GM21515 (cell line): ENCODE results near the gene ZNF345.

Experiments used
- ATAC-seq: cut with Tn5 transposase; IDR thresholded peaks from one replicate; pipeline ENCODE4 v1.9.1; 2021; ENCODE audit not compliant: unreplicated experiment

ZNF345 gene

DNA sequence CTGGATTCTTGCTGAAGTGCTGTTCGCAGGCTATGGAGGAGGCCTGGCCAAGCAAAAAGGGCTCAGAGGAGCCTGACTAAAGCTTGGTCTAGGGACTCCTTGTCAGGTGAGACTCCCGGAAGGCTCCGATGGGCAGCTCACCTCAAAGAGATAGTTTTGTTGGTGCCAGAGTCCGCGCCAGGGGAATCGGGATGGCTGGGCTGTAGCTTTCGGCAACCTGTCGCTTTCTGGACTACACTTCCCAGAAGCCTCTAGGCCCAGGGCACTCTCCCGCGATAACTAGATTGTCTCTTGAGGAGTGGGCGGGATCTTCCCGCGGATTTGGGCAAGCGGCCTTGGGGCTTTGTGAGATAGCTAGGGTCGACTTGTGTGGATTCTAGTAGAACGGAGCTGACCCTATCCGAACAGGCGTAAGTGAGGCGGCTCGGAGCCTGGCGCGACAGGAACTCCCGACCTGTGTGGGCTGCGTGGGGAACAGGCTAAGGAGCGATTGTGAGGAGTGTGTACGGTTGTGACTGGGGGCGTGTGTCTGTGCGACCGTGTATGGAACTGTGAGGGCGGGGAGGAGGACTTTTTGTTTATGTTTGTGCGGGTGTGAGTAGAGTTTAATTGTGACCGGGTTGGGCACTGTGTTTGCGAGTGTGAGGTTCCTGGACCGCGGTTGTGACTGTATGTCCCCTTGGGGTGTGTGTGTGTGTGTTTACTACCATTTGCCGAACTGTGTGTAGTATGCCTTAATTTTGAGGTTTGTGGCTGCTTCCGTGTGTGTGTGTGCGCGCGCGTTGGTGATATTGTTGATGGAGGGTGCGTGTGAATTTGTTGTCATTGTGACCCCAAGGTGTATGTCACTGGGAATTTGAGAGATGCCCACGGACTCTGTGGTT is at the start of gene ZNF345:
Gene ZNF345 (plus strand): TSS at position 318 of the 884 bp plus-strand sequence. CDS start 25,955 bp downstream, outside the sequence.
- ATAC-seq = peak; percentile 76

DNA sequence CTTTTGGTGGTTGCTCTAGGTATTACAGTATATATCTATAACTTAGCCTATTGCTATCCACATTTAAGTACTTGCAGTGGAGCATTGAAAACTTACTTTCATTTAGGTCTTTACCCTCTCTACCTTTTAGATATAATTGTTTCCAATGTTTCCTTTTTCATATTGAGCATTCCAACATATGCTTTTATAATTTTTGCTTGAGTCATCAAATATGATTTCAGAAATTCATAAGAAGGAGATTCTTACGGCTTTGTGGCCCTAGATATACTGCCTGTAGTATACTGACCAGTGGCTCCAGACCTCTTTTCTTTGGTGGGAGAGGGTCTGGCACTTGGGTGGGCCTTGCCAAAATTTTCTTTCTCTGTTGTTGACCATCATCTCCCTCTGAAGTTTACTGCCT is 45.3 kb upstream of the ZNF345 start:
- ATAC-seq = no peak

DNA sequence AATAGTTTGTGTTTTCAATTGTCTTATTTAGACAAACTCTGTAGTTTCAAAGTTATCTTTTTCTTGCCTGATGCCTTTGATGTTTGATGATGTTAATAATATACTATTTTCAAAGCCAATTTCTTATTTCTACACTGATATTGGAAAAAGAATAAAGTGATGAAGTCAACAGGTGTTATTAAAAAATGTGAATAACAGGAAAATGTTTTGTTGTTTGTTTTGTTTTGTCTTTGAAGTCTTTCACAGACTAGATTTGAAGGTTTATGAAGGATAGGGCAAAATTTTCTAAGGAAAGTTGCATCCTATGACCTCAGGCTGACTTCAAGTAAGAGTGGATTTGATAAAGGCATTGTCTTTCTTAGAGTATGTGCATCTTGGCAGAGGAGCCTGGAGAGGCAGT is 43.6 kb upstream of the ZNF345 start:
- no peak for ATAC-seq

DNA sequence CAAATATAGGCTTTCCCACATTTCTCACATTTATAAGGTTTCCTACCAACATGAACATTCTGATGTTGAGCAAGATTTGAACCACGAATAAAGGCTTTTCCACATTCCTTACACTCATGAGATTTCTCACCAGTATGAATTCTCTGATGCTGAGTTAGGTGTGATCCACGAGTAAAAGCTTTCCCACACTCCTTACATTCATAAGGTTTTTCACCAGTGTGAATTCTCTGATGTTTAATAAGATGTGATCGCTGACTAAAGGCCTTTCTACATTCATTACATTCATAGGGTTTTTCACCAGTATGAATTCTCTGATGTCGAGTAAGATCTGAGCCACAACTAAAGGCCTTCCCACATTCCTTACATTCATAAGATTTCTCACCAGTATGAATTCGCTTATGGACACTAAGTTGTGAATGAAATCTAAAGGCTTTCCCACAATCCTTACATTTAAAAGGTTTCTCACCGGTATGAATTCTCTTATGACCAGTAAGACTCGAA is 31.5 kb upstream of the ZNF345 start:
- no peak for ATAC-seq

DNA sequence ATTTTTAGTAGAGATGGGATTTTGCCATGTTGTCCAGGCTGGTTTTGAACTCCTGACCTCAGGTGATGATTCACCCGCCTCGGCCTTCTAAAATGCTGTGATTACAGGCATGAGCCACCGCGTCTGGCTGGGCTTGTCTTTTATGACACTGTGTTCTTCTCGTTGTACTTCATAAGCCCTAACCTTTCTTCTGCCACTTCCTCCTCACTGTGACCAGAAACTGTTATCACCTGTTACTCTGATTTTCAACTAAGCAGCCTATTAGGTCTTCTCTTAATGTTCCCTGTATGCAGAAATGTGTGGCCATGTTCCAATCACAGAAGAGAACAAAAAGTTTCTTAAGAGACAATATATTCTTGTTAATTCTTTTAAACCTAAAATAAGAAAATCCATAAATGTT is 28.9 kb upstream of the ZNF345 start:
- ATAC-seq = no peak

DNA sequence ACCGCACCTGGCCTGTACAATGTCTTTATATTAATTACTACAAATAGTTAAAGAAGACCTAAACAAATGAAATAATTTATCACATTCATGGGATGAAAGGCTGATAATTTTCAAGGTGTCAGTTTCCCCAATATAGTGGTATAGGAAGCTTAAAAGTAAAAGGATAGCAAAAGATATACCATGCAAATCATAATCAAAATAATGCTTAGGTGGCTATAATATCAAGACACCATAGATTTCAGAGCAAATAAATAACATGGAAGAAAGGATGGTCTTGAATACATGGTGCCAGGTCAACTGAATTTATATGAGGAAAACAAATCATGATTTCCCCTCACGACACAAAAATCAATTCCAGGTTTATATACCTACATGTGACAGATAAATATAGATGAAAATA is 17.2 kb upstream of the ZNF345 start:
- ATAC-seq = no peak

DNA sequence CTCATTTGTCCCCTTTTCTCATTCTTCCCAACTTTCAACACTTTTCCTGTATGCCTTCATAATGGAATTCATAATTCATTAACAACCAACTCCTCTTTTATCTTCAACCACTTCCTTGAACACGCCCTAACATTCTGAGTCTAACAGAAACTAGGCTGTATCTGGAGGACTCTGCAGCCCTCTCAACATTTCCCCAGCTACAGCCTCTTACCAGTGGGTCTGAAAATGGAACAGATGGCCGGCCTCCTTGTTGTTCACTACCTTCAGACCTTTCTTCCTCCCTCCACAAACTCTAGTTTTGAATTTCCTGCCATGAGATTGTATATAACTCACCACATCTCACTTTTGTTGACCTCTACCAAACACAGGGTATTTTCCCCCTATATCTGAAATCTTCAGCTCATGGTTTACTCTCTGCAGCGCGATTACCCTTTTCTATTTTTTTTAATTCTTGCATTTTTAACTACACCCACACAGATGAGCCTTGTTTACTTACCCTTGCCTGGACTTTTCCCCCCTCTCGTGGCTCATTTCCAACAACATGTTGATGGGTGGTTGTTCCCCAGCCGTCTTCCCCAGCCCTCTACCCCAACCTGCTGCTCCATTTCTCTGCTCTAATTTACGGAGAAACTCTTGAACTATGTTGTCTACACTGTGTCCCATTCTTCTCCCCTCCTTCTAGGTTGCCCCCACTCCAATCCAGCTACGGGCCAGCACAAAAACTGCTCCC is 13.3 kb upstream of the ZNF345 start:
- no peak for ATAC-seq

DNA sequence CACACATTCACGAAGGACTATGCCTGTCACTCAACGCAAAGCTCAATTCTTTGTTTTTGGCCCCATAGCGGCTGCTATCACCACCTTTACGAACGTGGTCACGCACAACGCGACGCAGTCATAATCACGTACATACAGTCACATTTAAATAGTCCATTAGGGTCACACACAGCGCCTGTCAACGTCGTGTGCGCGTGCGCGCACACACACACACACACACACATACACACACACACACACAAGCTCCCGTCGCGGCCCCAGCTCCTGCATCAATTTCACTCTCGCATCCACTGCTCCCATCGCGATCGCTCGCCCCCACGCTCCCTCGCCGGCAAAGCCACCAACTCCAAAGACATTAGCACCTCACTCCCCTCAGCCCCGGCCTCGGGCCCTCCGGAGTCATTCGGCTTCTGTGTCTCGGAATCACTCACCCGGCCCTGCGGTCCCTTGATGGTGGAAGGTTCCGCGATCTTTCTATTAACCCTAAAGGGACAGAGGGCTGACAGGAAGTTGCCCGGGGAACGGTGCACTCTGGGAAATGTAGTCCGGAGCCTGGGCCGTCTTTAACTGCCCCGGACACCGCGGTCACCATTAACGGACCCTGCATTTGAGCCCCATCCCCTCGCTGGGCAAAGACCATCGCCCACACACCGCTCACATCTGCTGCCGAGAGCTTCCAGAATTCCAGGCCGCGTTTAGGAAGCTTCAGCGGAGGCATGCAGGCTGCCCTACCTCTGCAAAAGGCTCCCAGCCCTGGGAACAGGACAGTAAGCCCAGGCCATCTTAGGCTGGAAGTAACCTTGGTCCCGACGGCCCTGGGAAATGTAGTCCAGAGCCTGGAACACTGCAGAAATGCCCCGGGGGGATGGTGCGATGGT is 12.5 kb upstream of the ZNF345 start, which contains the start of gene ZNF790:
Gene ZNF790 (minus strand): TSS at position 482 of the 878 bp plus-strand sequence. CDS start 12,768 bp downstream, outside the sequence.
- ATAC-seq = peak; percentile 80

DNA sequence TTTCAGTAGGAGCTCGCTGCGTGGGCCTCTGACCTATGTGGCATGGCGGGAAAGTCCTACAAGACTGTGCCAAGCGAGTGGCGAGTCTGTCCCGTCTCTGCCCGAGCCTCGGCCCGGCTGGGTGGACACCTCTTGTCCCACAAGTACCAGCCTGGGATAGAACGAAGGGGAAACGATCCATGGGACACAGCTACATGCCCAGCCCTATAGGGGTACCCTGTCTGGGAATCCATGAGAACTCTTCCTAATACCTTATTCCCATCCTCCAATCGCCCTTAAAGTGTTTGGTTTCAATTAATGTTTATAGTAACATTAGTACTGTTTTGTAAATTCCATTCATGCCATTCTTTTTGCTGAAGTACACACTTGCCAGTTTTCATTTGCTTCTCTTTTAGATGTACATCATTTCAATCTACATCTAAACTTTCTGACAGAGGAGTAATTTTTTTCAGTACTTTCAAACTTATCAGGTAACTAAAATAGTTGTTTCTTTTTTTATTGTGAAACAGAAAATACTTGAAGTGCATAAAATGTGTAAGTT is 11.8 kb upstream of the ZNF345 start:
- peak; percentile 3 for ATAC-seq

DNA sequence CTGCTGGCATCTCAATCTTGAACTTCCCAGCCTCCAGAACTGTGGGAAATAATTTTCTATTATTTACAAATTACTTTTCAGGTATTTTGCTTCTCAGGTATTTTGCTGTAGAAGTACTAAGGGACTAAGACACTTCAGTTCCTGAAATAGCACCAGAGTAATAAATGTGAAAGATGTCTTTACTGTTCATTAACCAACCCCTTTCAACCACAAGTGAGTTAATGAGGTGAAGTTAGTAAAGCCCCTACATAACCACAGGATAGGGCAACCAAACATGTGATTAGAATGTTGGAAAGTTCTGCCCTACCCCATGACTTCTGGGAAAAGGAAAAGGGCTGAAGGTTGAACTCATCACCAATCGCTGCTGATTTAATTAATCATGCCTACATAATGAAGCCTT is 2.7 kb upstream of the ZNF345 start:
- no peak for ATAC-seq

DNA sequence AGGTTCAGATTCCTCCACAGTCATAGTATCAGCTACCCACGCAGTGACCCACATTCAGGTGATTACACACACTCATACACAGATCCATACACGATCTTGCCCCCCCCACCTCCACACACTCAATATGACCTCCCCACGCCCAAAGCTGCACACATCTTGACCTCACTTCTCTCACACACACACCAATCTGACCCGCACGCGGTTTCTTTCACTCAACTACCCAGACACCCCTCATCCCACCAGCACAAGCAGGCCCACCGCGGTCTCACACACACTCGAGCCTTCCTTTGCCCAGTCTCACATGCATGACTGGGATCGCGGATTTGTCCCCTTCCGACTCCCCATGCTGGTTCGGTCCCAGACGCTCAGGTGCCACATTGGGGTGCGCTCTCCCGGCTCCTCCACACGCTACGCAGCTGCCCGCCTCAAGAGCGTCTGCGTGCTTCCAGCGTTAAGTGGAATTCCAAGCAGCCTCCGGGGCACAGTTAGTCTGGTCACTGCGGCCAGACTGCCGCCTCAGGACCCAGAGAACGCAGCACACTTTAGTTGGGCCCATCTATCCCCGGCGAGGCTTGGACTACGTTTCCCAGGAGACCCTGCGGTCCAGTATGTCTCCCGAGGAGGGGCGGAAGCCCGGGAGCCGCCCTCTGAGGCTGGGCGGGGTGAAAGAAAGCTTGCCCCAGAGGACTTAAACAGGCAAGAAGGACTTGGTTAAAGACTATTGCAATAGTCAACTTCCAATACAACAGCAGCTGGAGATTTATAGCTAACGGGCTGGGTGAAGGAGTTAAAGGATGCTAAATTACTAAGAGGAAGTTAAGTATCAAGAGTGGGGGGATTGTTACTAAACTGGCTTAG is 746 bp upstream of the ZNF345 start:
- ATAC-seq = peak; percentile 82

DNA sequence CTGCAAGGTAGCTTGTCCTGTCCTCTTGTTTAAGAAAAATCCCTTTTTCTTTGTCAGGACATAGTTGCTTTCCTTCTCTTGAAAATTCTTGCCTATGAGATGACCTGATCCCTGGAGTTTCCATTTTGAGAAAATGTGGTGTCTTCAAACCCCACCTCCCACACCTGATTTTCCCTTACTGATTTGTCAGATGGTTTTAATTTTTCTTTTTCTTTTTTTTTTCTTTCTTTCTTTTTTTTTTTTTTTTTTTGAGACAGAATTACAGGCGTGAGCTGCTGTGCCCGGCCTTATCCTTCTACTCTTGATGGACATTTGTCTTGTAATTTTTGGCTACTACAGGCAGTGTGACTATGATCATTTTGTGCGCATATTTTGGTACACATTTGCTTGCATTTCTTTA is 1.2 kb downstream of the ZNF345 start:
- no peak for ATAC-seq

DNA sequence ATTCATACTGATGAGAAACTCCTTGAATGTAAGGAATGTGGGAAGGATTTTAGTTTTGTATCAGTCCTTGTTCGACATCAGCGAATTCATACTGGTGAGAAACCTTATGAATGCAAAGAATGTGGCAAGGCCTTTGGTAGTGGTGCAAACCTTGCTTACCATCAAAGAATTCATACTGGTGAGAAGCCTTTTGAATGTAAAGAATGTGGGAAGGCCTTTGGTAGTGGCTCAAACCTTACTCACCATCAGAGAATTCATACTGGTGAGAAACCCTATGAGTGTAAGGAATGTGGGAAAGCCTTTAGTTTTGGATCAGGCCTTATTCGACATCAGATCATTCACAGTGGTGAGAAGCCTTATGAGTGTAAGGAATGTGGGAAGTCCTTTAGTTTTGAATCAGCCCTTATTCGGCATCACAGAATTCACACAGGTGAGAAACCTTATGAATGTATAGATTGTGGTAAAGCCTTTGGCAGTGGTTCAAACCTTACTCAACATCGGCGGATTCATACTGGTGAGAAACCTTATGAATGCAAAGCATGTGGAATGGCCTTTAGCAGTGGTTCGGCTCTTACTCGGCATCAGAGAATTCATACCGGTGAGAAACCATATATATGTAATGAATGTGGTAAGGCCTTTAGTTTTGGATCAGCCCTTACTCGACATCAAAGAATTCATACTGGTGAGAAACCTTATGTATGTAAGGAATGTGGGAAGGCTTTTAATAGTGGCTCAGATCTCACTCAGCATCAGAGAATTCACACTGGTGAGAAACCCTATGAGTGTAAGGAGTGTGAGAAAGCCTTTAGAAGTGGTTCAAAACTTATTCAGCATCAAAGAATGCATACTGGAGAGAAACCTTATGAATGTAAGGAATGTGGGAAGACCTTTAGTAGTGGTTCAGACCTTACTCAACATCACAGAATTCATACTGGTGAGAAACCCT is 26.6 kb downstream of the ZNF345 start:
- ATAC-seq = no peak

DNA sequence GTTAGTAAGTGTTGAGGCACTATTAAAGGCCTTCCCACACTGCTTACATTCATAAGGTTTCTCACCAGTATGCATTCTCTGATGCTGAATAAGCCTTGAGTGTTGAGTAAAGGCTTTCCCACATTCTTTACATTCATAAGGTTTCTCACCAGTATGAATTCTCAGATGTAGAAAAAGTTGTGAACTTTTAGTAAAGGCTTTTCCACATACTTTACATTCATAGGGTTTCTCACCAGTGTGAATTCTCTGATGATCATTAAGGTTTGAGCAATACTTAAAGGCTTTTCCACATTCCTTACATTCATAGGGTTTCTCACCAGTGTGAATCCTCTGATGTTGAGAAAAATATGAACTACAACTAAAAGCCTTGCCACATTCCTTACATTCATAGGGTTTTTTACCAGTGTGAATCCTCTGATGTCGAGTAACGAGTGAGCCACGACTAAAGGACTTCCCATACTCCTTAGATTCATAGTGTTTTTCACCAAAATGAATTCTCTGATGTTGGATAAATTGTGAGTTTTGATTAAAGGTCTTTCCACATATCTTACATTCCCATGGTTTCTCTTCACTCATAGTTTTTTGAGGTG is 41.2 kb downstream of the ZNF345 start:
- ATAC-seq = no peak

DNA sequence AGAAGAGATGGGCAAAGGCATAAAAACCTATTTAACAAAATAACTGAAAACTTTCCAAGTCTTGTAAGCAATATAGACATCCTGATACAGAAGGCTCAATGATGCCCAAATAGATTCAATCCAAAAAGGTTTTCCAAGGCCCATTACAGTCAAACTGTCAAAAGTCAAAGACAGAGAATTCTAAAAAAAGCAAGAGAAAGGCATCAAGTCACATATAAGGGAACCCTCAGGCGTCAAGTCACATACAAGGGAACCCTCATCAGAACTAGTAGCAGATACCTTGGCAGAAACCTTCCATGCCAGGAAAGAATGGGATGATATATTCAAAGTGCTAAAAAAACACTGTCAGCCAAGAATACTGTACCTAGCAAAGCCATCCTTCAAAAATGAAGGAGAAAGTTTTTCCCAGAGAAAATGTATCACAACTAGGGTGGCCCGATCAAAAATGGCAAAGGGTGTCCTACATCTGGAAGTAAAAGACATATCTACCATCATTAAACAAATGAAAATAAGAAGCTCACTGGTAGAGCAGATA is 44.2 kb downstream of the ZNF345 start:
- ATAC-seq = no peak

DNA sequence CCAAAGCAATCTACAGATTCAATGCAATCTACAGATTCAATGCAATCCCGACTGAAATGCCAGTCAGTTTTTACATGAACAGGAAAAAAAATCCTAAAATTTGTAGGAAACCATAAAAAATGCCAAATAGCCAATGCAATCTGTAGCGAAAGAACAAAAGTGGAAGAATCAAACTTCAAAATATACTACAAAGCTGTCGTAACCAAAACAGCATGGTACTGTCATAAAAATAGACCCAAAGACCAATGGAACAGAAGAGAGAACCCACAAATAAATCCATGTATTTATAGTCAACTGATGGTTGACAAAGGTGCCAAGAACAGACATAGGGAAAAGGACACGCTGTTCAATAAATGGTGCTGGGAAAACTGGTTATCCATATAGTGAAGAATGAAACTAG is 47.7 kb downstream of the ZNF345 start:
- ATAC-seq = no peak

DNA sequence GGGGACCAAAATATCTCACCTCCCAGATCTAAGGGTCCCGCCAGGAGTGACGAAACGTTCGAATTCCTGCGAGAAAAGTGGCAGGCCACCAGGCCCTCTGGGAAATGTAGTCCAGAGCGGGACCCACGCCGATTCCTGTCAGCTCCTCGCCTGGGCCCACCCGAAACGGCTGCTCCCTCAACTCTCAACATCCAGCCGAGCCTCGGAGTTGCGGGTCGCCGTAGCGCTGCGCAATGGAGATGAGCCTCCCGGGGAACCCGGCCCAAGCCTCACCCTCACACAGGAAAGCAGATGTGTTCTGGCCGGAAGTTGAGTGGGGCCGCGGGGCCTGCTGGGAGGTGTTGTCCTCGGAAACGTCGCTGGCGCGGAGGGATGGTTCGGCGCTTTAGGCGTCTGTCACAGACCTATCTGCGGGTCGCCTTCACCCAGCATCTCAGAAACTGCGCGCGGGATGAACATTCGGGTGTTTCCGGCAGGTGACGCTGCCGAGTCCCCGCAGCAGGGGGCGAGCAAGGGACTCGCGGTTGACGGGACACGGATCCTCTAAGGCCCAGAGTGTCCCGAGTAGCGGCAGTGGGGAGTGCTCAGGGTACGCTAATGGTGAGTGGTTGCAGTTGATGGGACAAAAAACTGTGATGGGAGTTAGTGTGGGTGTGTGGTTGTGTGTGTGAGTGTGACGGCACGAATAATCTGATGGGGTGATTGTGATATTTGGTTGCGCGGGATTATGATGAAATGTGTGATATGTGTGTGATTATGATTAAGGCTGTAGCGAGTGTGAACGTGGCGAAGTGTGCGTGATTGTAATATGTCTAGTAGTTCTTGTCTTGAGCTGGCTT is 65.5 kb downstream of the ZNF345 start, which contains the start of the genes ZNF568 and ZNF829:
Gene ZNF568 (plus strand): TSS at position 341 of the 839 bp plus-strand sequence. CDS start 6,439 bp downstream, outside the sequence.
Gene ZNF829 (minus strand): TSS at position 300 of the 839 bp plus-strand sequence. CDS start 1,124 bp downstream, outside the sequence.
- ATAC-seq = peak; percentile 86
